GM06990 (cell line): ENCODE results near the gene CALY.

ENCODE experiments used
- DNase-seq: peaks from one replicate; pipeline ENCODE4 v3.0.0-alpha.2; 2011; ENCODE audit not compliant: insufficient read length; ENCODE audit errors: extremely low read depth
- H3K27me3 ChIP-seq: replicated peaks from 2 replicates; pipeline ENCODE4 v1.6.0; 2011; ENCODE audit warnings: low read length; ENCODE audit not compliant: control insufficient read depth, insufficient read depth
- H3K36me3 ChIP-seq: 2 replicates; pipeline ENCODE4 v1.5.1; 2011; ENCODE audit warnings: low read length; ENCODE audit not compliant: control insufficient read depth, insufficient read depth
- H3K4me3 ChIP-seq: replicated peaks from 2 replicates; pipeline ENCODE4 v1.5.1; 2011; ENCODE audit warnings: low read depth, mild to moderate bottlenecking, control low read depth, low read length
- CTCF ChIP-seq: IDR thresholded peaks from 2 replicates; pipeline ENCODE4 v1.5.1; 2011; ENCODE audit warnings: low read length, control low read depth, mild to moderate bottlenecking, inconsistent platforms; ENCODE audit not compliant: insufficient read depth, poor library complexity, severe bottlenecking

Gene CALY

GRCh38 chr10:133366751-133367150 is 30.1 kb upstream of the CALY start:
- DNase-seq = no peak
- Histone ChIP-seq H3K4me3 (no peak overlapping the region), H3K36me3 (peaks cover 35% of the 10 kb centered on the region), H3K27me3 (no peaks in the 10 kb centered on the region)
- no peak for TF ChIP-seq CTCF

- peaks cover 35% of the 10 kb centered on the region for H3K36me3 ChIP-seq
- H3K4me3 ChIP-seq = no peak overlapping the region
- no peaks in the 10 kb centered on the region for H3K27me3 ChIP-seq
- DNase-seq = no peak
- TF ChIP-seq CTCF = no peak
These were observed 29.4 kb upstream of the CALY start for GRCh38 chr10:133366130-133366478.

GRCh38 chr10:133365461-133366129 is 28.9 kb upstream of the CALY start:
- no peaks in the 10 kb centered on the region for H3K27me3 ChIP-seq
- TF ChIP-seq CTCF = no peak
- peaks cover 35% of the 10 kb centered on the region for H3K36me3 ChIP-seq
- DNase-seq = no peak
- H3K4me3 ChIP-seq = no peak overlapping the region

- Histone ChIP-seq H3K36me3 (peaks cover 29% of the 10 kb centered on the region), H3K27me3 (no peaks in the 10 kb centered on the region), H3K4me3 (no peak overlapping the region)
- TF ChIP-seq CTCF = no peak
- no peak for DNase-seq
These were observed 28.1 kb upstream of the CALY start for GRCh38 chr10:133364645-133365431.

- Histone ChIP-seq H3K27me3 (no peaks in the 10 kb centered on the region), H3K4me3 (no peak overlapping the region), H3K36me3 (peaks cover 24% of the 10 kb centered on the region)
- no peak for DNase-seq
- no peak for TF ChIP-seq CTCF
These were observed 26.1 kb upstream of the CALY start for GRCh38 chr10:133362846-133363245.
